ENCODE measurements around the gene ARL6IP1. TPM values are rescaled to one million over a fixed set of nuclear protein-coding genes. Genes with fewer than 3 reads are reported as not detected.

ARL6IP1 gene
- total and polyA plus RNA-seq, 4 donors: 99.0 to 260 (median 184) TPM

DNA sequence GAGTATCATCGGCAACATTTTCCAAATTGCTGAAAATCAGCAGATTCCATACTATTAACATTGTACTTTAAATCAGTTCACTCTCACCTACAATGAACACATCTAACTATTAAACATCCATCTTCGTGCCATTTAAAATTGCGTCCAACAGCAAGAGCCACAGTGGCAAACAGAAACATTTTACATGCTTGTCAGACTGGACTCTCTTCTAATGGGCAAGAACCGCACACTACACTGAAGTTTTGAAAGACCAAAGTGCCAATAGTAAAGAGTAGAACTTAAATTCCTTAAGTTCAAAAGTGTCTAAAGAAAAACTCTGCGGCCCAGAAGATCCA lies 11.9 kb downstream of the ARL6IP1 start:
- TF ChIP-seq, protein P1, sequence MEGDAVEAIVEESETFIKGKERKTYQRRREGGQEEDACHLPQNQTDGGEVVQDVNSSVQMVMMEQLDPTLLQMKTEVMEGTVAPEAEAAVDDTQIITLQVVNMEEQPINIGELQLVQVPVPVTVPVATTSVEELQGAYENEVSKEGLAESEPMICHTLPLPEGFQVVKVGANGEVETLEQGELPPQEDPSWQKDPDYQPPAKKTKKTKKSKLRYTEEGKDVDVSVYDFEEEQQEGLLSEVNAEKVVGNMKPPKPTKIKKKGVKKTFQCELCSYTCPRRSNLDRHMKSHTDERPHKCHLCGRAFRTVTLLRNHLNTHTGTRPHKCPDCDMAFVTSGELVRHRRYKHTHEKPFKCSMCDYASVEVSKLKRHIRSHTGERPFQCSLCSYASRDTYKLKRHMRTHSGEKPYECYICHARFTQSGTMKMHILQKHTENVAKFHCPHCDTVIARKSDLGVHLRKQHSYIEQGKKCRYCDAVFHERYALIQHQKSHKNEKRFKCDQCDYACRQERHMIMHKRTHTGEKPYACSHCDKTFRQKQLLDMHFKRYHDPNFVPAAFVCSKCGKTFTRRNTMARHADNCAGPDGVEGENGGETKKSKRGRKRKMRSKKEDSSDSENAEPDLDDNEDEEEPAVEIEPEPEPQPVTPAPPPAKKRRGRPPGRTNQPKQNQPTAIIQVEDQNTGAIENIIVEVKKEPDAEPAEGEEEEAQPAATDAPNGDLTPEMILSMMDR (IDR thresholded peaks at IDR 0.05; ENCODE audit: low read depth, low read length, missing input control): no peak
- TF ChIP-seq FOXA2 (IDR thresholded peaks at IDR 0.05) (no peak), HNF4G (IDR thresholded peaks at IDR 0.05) (no peak), SP1 (IDR thresholded peaks at IDR 0.05) (no peak), EGR1 (IDR thresholded peaks at IDR 0.05; ENCODE audit: low read depth in 2 of 2) (no peak), JUND (IDR thresholded peaks at IDR 0.05) (no peak), HNF4A (conservative IDR thresholded peaks at IDR 0.05) (no peak), NR2F2 (IDR thresholded peaks at IDR 0.05) (no peak), TAF1 (conservative IDR thresholded peaks at IDR 0.05) (no peak)
- TF ChIP-seq, protein P2, sequence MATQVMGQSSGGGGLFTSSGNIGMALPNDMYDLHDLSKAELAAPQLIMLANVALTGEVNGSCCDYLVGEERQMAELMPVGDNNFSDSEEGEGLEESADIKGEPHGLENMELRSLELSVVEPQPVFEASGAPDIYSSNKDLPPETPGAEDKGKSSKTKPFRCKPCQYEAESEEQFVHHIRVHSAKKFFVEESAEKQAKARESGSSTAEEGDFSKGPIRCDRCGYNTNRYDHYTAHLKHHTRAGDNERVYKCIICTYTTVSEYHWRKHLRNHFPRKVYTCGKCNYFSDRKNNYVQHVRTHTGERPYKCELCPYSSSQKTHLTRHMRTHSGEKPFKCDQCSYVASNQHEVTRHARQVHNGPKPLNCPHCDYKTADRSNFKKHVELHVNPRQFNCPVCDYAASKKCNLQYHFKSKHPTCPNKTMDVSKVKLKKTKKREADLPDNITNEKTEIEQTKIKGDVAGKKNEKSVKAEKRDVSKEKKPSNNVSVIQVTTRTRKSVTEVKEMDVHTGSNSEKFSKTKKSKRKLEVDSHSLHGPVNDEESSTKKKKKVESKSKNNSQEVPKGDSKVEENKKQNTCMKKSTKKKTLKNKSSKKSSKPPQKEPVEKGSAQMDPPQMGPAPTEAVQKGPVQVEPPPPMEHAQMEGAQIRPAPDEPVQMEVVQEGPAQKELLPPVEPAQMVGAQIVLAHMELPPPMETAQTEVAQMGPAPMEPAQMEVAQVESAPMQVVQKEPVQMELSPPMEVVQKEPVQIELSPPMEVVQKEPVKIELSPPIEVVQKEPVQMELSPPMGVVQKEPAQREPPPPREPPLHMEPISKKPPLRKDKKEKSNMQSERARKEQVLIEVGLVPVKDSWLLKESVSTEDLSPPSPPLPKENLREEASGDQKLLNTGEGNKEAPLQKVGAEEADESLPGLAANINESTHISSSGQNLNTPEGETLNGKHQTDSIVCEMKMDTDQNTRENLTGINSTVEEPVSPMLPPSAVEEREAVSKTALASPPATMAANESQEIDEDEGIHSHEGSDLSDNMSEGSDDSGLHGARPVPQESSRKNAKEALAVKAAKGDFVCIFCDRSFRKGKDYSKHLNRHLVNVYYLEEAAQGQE (IDR thresholded peaks at IDR 0.05): no peak
- TF ChIP-seq, protein P3, sequence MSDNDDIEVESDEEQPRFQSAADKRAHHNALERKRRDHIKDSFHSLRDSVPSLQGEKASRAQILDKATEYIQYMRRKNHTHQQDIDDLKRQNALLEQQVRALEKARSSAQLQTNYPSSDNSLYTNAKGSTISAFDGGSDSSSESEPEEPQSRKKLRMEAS (IDR thresholded peaks at IDR 0.05): no peak
- TF ChIP-seq, protein P4, sequence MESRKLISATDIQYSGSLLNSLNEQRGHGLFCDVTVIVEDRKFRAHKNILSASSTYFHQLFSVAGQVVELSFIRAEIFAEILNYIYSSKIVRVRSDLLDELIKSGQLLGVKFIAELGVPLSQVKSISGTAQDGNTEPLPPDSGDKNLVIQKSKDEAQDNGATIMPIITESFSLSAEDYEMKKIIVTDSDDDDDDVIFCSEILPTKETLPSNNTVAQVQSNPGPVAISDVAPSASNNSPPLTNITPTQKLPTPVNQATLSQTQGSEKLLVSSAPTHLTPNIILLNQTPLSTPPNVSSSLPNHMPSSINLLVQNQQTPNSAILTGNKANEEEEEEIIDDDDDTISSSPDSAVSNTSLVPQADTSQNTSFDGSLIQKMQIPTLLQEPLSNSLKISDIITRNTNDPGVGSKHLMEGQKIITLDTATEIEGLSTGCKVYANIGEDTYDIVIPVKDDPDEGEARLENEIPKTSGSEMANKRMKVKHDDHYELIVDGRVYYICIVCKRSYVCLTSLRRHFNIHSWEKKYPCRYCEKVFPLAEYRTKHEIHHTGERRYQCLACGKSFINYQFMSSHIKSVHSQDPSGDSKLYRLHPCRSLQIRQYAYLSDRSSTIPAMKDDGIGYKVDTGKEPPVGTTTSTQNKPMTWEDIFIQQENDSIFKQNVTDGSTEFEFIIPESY (IDR thresholded peaks at IDR 0.05): no peak
- Histone ChIP-seq H3K4me3 (ENCODE audit: low read depth in 1 of 3, low read length in 3 of 3) (peak overlapping the region; percentile 65 to 97 (median 89)), H3K27ac (ENCODE audit: low read depth in 1 of 2, low read length in 2 of 2) (peak overlapping the region; percentile 55 to 64), H3K4me1 (ENCODE audit: control insufficient read depth in 4 of 4, insufficient read depth in 4 of 4, low read length in 3 of 4) (peaks cover 4 to 29% (median 21%) of the 10 kb centered on the region in 4 donors), H3K36me3 (ENCODE audit: control insufficient read depth in 4 of 4, insufficient read depth in 3 of 4, low read depth in 1 of 4, low read length in 3 of 4) (peaks cover 16 to 49% (median 29%) of the 10 kb centered on the region in 4 donors), H3K27me3 (ENCODE audit: control insufficient read depth in 4 of 4, insufficient read depth in 4 of 4, low read length in 3 of 4) (no peaks in the 10 kb centered on the region), H3K9ac (ENCODE audit: low read depth in 1 of 2, low read length in 2 of 2) (peak overlapping the region; percentile 94 to 95), H3K9me3 (ENCODE audit: control insufficient read depth in 4 of 4, low read length in 3 of 4) (no peaks in the 10 kb centered on the region)
- DNase-seq (ENCODE audit: low spot score): no peak
- WGBS: under 1% methylated on average over 5 of the region's 5 CpGs

DNA sequence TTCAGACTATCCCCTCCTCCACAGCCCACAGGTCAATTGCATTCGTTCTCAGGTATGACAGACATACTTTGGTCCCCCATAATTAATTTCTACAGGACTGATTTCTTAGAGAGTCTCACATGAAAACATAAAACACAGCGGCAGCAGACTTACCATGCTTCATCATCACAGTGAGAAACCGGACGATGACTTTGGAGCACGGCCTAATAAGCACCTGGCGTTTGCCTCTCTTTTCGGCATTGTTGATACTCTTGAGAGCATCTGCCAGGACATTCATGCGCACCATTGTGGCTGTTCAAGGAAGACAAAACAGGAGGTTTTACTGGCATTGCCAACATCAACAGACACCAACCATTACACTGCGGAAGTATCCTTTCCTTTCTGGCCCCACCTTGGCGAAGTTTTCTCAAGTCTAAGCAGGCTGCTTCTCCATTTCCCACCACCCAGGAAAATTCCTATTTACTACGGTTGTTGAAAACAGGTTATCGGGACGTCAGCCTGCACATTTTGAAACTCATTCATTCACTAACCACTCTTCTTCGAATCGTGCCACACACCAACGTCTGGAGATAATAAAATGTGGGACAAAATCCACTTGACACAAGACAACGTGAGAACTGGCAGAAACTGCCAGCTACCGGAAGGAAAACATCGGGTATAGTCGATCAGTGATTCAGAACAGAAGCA lies 12.4 kb downstream of the ARL6IP1 start:
- DNase-seq (ENCODE audit: low spot score): no peak
- peaks cover 13 to 44% (median 30%) of the 10 kb centered on the region in 4 donors for H3K36me3 ChIP-seq (ENCODE audit: control insufficient read depth in 4 of 4, insufficient read depth in 3 of 4, low read depth in 1 of 4, low read length in 3 of 4)

More for the DNA sequence above, 12.4 kb downstream of the ARL6IP1 start:
- Histone ChIP-seq H3K4me1 (ENCODE audit: control insufficient read depth in 4 of 4, insufficient read depth in 4 of 4, low read length in 3 of 4) (peaks cover 4 to 26% (median 21%) of the 10 kb centered on the region in 4 donors), H3K27me3 (ENCODE audit: control insufficient read depth in 4 of 4, insufficient read depth in 4 of 4, low read length in 3 of 4) (no peaks in the 10 kb centered on the region), H3K9ac (ENCODE audit: low read depth in 1 of 2, low read length in 2 of 2) (peak overlapping the region; percentile 94 to 95), H3K4me3 (ENCODE audit: low read depth in 1 of 3, low read length in 3 of 3) (peak overlapping the region; percentile 65 to 97 (median 89)), H3K9me3 (ENCODE audit: control insufficient read depth in 4 of 4, low read length in 3 of 4) (no peaks in the 10 kb centered on the region), H3K27ac (ENCODE audit: low read depth in 1 of 2, low read length in 2 of 2) (peak overlapping the region; percentile 55 to 64)
- TF ChIP-seq JUND (IDR thresholded peaks at IDR 0.05): no peak
- no peak for TF ChIP-seq RAD21 (IDR thresholded peaks at IDR 0.05)
- TF ChIP-seq EGR1 (IDR thresholded peaks at IDR 0.05; ENCODE audit: low read depth in 2 of 2): no peak
- TF ChIP-seq TAF1 (conservative IDR thresholded peaks at IDR 0.05): no peak
- TF ChIP-seq, protein P1 (IDR thresholded peaks at IDR 0.05; ENCODE audit: low read depth, low read length, missing input control): no peak
- no peak for TF ChIP-seq GABPA (IDR thresholded peaks at IDR 0.05 in 1 of 2, conservative IDR thresholded peaks at IDR 0.05 in 1 of 2)
- TF ChIP-seq RXRA (IDR thresholded peaks at IDR 0.05): no peak
- TF ChIP-seq HNF4G (IDR thresholded peaks at IDR 0.05): no peak
- no peak for TF ChIP-seq NR2F2 (IDR thresholded peaks at IDR 0.05)
- TF ChIP-seq FOXA1 (IDR thresholded peaks at IDR 0.05): no peak
- no peak for TF ChIP-seq SP1 (IDR thresholded peaks at IDR 0.05)
- no peak for TF ChIP-seq FOXA2 (IDR thresholded peaks at IDR 0.05)
- TF ChIP-seq, protein P5, sequence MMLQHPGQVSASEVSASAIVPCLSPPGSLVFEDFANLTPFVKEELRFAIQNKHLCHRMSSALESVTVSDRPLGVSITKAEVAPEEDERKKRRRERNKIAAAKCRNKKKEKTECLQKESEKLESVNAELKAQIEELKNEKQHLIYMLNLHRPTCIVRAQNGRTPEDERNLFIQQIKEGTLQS (IDR thresholded peaks at IDR 0.05): no peak
- WGBS: 14% methylated on average over 20 of the region's 20 CpGs

Measured in liver (tissue), 9 donors.